Heart right ventricle (tissue), 16 donors: ENCODE measurements around the gene GNPTAB. TPM values are rescaled to one million over a fixed set of nuclear protein-coding genes. Genes with fewer than 3 reads are reported as not detected.

Experiments
- ATAC-seq, 8 donors: fragments of 200-7000 bp; cut with Tn5 transposase; one replicate each; pipeline ENCODE4 v1.9.1; 2020; ENCODE audit warnings: mild to moderate bottlenecking in 8 of 8, moderate library complexity in 8 of 8, moderate number of reproducible peaks in 1 of 8
- DNase-seq, 2 donors: peaks; one replicate each; pipeline ENCODE4 v3.0.0-alpha.2; 2020
- H3K27ac ChIP-seq, 10 donors: fragments of 200-600 bp; sonication (generic) in 2 of 10; one replicate each; pipeline versions ENCODE4 v1.5.0 to v1.8.0; 2020 to 2022; ENCODE audit warnings: mild to moderate bottlenecking in 3 of 10
- H3K27me3 ChIP-seq, 7 donors: fragments of 200-600 bp; one replicate each; pipeline ENCODE4 v1.8.0; 2021 to 2022; ENCODE audit warnings: mild to moderate bottlenecking in 2 of 7
- H3K36me3 ChIP-seq, 9 donors: fragments of 200-600 bp; sonication (generic) in 1 of 9; one replicate each; pipeline versions ENCODE4 v1.5.0 to v1.8.0; 2020 to 2022; ENCODE audit warnings: mild to moderate bottlenecking in 2 of 9
- H3K4me1 ChIP-seq, 9 donors: fragments of 200-600 bp; sonication (generic) in 1 of 9; one replicate each; pipeline versions ENCODE4 v1.5.0 to v1.8.0; 2020 to 2022; ENCODE audit warnings: mild to moderate bottlenecking in 4 of 9
- H3K4me3 ChIP-seq, 10 donors: fragments of 200-600 bp; sonication (generic) in 2 of 10; one replicate each; pipeline versions ENCODE4 v1.5.0 to v1.8.0; 2020 to 2022; ENCODE audit warnings: mild to moderate bottlenecking in 7 of 10, moderate library complexity in 2 of 10
- H3K9me3 ChIP-seq, 11 donors: fragments of 200-600 bp in 10 of 11; sonication (generic) in 2 of 11; one replicate each; pipeline versions ENCODE4 v1.5.0 to v1.8.0; 2013 to 2022; ENCODE audit warnings: mild to moderate bottlenecking in 2 of 11, control low read depth in 1 of 11, moderate library complexity in 1 of 11
- CTCF ChIP-seq, 9 donors: fragments of 200-600 bp; sonication (generic) in 2 of 9; IDR thresholded peaks; one replicate each; pipeline versions ENCODE4 v1.5.0 to v1.8.0; 2021 to 2022; ENCODE audit warnings: antibody characterized with exemption in 9 of 9, mild to moderate bottlenecking in 5 of 9, moderate library complexity in 1 of 9
- WGBS, 2 donors: extraction: QIAGEN DNeasy Blood & Tissue Kit; methylation state at CpG; one replicate each; pipeline ENCODE4 v1.1.7; 2013; ENCODE audit warnings: inconsistent platforms in 1 of 2; 5-methylcytosine and 5-hydroxymethylcytosine counted together
- intact Hi-C, 10 donors: fragments of 100-400 bp; cut with DNase I; formaldehyde crosslinking; loops; one replicate each; pipeline versions ENCODE4 v1.11.1 to v1.14.2; 2022
- polyA plus RNA-seq, 2 donors: library from polyadenylated mRNA; stranded (reverse); fragments of 200-250 nt; gene quantifications; one replicate each; pipeline ENCODE4 v1.2.3, GENCODE V29; 2013
- total RNA-seq, 10 donors: library from RNA; stranded (reverse); fragmentation: NEBNext Ultra II Directional in 3 of 10; extraction: Animal tissue kit (Norgen Biotek cat#: 25700) in 3 of 10; gene quantifications; one replicate each; pipeline versions ENCODE4 v1.2.1 to v1.2.4, GENCODE V29; 2021 to 2023
- donor health status: Arrhythmogenic right ventricular cardiomyopathy.
- donor health status: ischemic (EF 13 %, LVEDD 7.1; RV severe dilation, severe dysfunction).
- donor health status: healthy with polysubstance abuse.
- donor health status: DM: no; HTN: yes; CAD: no.
- donor health status: DM: no; HTN: no; CAD: no.
- donor health status: ischemic (EF 25% LVEDD 6.9; RV normal size, moderate dysfunction).
- donor health status: ischemic (EF 25% LVEDD 5.7; RV mildly dilated, moderate dysfunction).
- donor health status: healthy.
- donor health status: DM: yes; HTN: yes; CAD: no.
- donor health status: Ischemic cardiomyopathy.
- donor health status: ischemic (EF 35%, LVEDD 5.7; RV mildly dilated, moderate dysfunction).
- donor health status: nonischemic (EF 11% LVEDD 7.7; RV severe dilation, severe dysfunction).
- donor health status: DM: yes; HTN: yes; CAD: no.
- donor health status: PGD.
- donor health status: ischemic (EF 29% LVEDD 5.4; RV normal size, mild dysfunction).
- donor health status: nonischemic (EF 23%, LVEDD 6.1; RV moderate dilation, normal function).

The GNPTAB gene
- total and polyA plus RNA-seq, 12 donors: 10.5 to 60.6 (median 47.6) TPM

DNA sequence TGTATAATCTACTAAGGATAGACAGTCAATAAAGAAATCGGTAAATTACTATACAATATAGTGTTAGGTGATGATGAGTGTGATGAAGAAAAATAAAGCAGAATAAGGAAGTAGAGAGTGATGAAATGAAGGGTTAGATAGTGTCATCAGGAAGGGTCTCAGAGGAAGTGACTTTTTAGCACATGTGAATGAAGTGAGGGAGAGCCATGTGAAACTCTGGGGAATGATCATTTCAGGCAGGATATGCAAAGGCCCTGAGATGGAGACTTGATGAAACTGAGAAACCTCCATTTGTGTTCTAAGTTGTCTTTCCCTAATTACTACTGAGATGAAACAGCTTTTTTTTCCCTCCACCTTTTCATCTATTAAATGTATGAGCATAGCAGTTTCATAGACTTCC is 19.4 kb upstream of the GNPTAB start:
- Histone ChIP-seq H3K36me3 (no peaks in the 10 kb centered on the region), H3K27ac (no peak overlapping the region), H3K4me1 (peaks cover 0 to 12% (median 0%) of the 10 kb centered on the region in 9 donors), H3K4me3 (no peak overlapping the region), H3K9me3 (no peaks in the 10 kb centered on the region), H3K27me3 (no peaks in the 10 kb centered on the region)
- no peak for TF ChIP-seq CTCF (IDR thresholded peaks at IDR 0.05)
- DNase-seq (no peak), ATAC-seq (no peak)
- 81 to 87% methylated on average over 1 of the region's 1 CpG for WGBS, 2 donors
- intact Hi-C loops: no loop called here

GRCh38 chr12:101847325-101847724 is 16.6 kb upstream of the GNPTAB start:
- no peak overlapping the region for H3K4me3 ChIP-seq
- no peaks in the 10 kb centered on the region for H3K9me3 ChIP-seq
- H3K4me1 ChIP-seq: peaks cover 0 to 3% (median 0%) of the 10 kb centered on the region in 9 donors
- intact Hi-C loops: loop anchor here in 1 of 10 donors (10.0 kb wide), 1 partner anchor 423 kb away; no protein-coding TSS in a partner anchor
- H3K27me3 ChIP-seq: no peaks in the 10 kb centered on the region
- no peak for DNase-seq
- ATAC-seq: no peak
- TF ChIP-seq CTCF (IDR thresholded peaks at IDR 0.05): no peak
- H3K36me3 ChIP-seq: no peaks in the 10 kb centered on the region
- 75 to 77% methylated on average over 5 of the region's 5 CpGs for WGBS, 2 donors
- no peak overlapping the region for H3K27ac ChIP-seq

DNA sequence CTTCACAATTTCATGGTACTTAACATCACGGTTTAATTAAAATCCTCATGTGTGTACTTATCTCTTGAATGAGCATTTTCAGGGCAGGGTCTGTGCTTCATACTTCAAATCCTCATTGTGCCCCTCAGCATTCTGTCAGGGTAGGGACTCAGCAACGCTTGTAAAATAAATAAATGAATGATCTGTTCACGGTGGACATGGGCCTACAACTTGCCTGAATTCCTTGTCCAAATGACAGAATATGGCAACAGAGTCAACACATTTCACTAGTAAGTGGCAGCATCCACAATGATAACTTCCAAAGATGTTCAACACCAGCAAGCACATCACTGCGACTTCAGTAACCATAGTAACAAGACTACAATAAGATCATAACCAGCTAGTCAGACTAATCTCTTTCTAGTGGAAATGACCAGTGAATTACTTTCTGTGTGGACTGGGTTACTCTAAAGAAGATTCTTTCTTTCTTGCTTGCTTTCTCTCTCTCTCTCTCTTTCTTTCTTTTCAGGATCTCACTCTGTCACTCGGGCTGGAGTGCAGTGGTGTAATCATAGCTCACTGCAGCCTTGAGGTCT is 14.5 kb upstream of the GNPTAB start:
- Histone ChIP-seq H3K27me3 (peaks cover 0 to 3% (median 0%) of the 10 kb centered on the region in 7 donors), H3K27ac (no peak overlapping the region), H3K36me3 (no peaks in the 10 kb centered on the region), H3K9me3 (no peaks in the 10 kb centered on the region), H3K4me1 (peaks cover 0 to 3% (median 0%) of the 10 kb centered on the region in 9 donors), H3K4me3 (no peak overlapping the region)
- ATAC-seq (no peak), DNase-seq (no peak)
- TF ChIP-seq CTCF (IDR thresholded peaks at IDR 0.05): no peak
- 79 to 80% methylated on average over 5 of the region's 5 CpGs for WGBS, 2 donors
- intact Hi-C loops: loop anchor here in 1 of 10 donors (10.0 kb wide), 1 partner anchor 420 kb away; no protein-coding TSS in a partner anchor

DNA sequence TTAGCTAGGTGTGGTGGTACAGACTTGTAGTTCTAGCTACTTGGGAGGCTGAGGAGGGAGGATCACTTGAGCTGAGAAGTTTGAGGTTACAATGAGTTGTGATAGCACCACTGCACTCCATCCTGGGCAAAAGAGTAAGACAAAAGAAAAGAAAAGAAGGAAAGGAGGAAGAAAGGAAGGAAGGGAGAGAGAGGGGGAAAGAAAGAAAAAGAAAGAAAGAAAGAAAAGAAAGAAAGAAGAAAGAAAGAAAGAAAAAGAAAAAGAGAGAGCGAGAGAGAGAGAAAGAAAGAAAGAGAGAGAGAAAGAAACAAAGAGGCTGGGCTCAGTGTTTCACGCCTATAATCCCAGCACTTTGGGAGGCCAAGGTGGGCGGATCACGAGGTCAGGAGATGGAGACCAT is 10.3 kb upstream of the GNPTAB start:
- Histone ChIP-seq H3K4me1 (peaks cover 0 to 15% (median 0%) of the 10 kb centered on the region in 9 donors), H3K4me3 (no peak overlapping the region), H3K27me3 (peaks cover 0 to 3% (median 0%) of the 10 kb centered on the region in 7 donors), H3K36me3 (no peaks in the 10 kb centered on the region), H3K9me3 (no peaks in the 10 kb centered on the region), H3K27ac (no peak overlapping the region)
- intact Hi-C loops: loop anchor here in 3 of 10 donors (2.0 to 10.0 kb wide), 3 partner anchors 36 to 416 kb away; partner anchors contain the start of gene DRAM1 (in 1 of the 3)
- DNase-seq (no peak), ATAC-seq (no peak)
- TF ChIP-seq CTCF (IDR thresholded peaks at IDR 0.05): no peak
- 85 to 87% methylated on average over 4 of the region's 4 CpGs for WGBS, 2 donors
